GM23338 (cell line): ENCODE results near the gene RNF212B. TPM values are rescaled to one million over a fixed set of nuclear protein-coding genes. Genes with fewer than 3 reads are reported as not detected.

Experiments
- ATAC-seq: fragments of 200-7000 bp; cut with Tn5 transposase; 3 replicates; pipeline ENCODE4 v1.9.1; 2020
- DNase-seq: peaks from one replicate; pipeline ENCODE4 v3.0.0-alpha.2; 2015; ENCODE audit warnings: low spot score
- H2AFZ ChIP-seq: fragments of 200-600 bp; sonication (generic); 2 replicates; pipeline ENCODE4 v1.8.0; 2016; ENCODE audit warnings: antibody characterized with exemption, mild to moderate bottlenecking, moderate library complexity
- H3F3A ChIP-seq: fragments of 200-600 bp; sonication (generic); replicated peaks from 2 replicates; pipeline ENCODE4 v1.8.0; 2017; ENCODE audit warnings: antibody characterized with exemption, mixed run types, low read depth
- H3K27ac ChIP-seq: fragments of 200-600 bp; sonication (generic); 2 replicates; pipeline ENCODE4 v1.6.1; 2016; ENCODE audit warnings: low read depth
- H3K27me3 ChIP-seq: fragments of 200-600 bp; sonication (generic); 2 replicates; pipeline ENCODE4 v1.8.0; 2016; ENCODE audit warnings: mild to moderate bottlenecking, mixed run types, moderate library complexity; ENCODE audit not compliant: insufficient read depth
- H3K36me3 ChIP-seq: fragments of 200-600 bp; sonication (generic); 2 replicates; pipeline ENCODE4 v1.8.0; 2016; ENCODE audit warnings: mild to moderate bottlenecking; ENCODE audit not compliant: insufficient read depth
- H3K4me1 ChIP-seq: fragments of 200-600 bp; sonication (generic); 2 replicates; pipeline ENCODE4 v1.8.0; 2016; ENCODE audit warnings: mild to moderate bottlenecking, moderate library complexity; ENCODE audit not compliant: insufficient read depth
- H3K4me2 ChIP-seq: fragments of 200-600 bp; sonication (generic); 2 replicates; pipeline ENCODE4 v1.7.1; 2017; ENCODE audit warnings: mixed run types
- H3K4me3 ChIP-seq: fragments of 200-600 bp; sonication (generic); 2 replicates; pipeline ENCODE4 v1.6.1; 2016; ENCODE audit warnings: mixed run types
- H3K79me2 ChIP-seq: fragments of 200-600 bp; sonication (generic); replicated peaks from 2 replicates; pipeline ENCODE4 v1.8.0; 2017; ENCODE audit warnings: mild to moderate bottlenecking; ENCODE audit not compliant: insufficient read depth
- H3K9me2 ChIP-seq: fragments of 200-600 bp; sonication (generic); 2 replicates; pipeline ENCODE4 v1.8.0; 2017; ENCODE audit not compliant: insufficient read depth
- H4K20me1 ChIP-seq: fragments of 200-600 bp; sonication (generic); replicated peaks from 2 replicates; pipeline ENCODE4 v1.8.0; 2017; ENCODE audit warnings: mild to moderate bottlenecking; ENCODE audit not compliant: insufficient read depth
- H3K27ac Mint-ChIP-seq: 2 replicates; pipeline ENCODE4 v1.8.0; 2020; ENCODE audit warnings: inconsistent platforms, mild to moderate bottlenecking, moderate library complexity, mixed read lengths
- H3K27me3 Mint-ChIP-seq: 3 replicates; pipeline ENCODE4 v1.8.0; 2022; ENCODE audit warnings: low read depth, mild to moderate bottlenecking, moderate library complexity, mixed read lengths, inconsistent platforms; ENCODE audit not compliant: insufficient read depth, poor library complexity
- H3K36me3 Mint-ChIP-seq: 3 replicates; pipeline ENCODE4 v1.8.0; 2021; ENCODE audit warnings: low read depth, mild to moderate bottlenecking, inconsistent platforms, moderate library complexity, mixed read lengths
- H3K4me1 Mint-ChIP-seq: 3 replicates; pipeline ENCODE4 v1.8.0; 2020; ENCODE audit warnings: mild to moderate bottlenecking, inconsistent platforms, mixed read lengths
- H3K4me3 Mint-ChIP-seq: 3 replicates; pipeline ENCODE4 v1.8.0; 2021; ENCODE audit warnings: moderate library complexity, mild to moderate bottlenecking, inconsistent platforms, mixed read lengths
- H3K9me3 Mint-ChIP-seq: 3 replicates; pipeline ENCODE4 v1.8.0; 2020; ENCODE audit warnings: moderate library complexity, mild to moderate bottlenecking, inconsistent platforms, mixed read lengths
- EZH2 ChIP-seq: fragments of 200-600 bp; sonication (generic); IDR thresholded peaks from one replicate; pipeline ENCODE4 v1.8.0; 2017; ENCODE audit warnings: antibody characterized with exemption, mild to moderate bottlenecking, low read depth; ENCODE audit not compliant: unreplicated experiment
- EZH2phosphoT487 ChIP-seq: fragments of 200-600 bp; sonication (generic); IDR thresholded peaks from one replicate; pipeline ENCODE4 v1.8.1; 2018; ENCODE audit warnings: antibody characterized with exemption; ENCODE audit not compliant: unreplicated experiment
- JUNB ChIP-seq: IDR thresholded peaks from one replicate; pipeline ENCODE4 v1.6.1; 2016; ENCODE audit warnings: antibody characterized with exemption; ENCODE audit not compliant: unreplicated experiment
- POLR2AphosphoS5 ChIP-seq: IDR thresholded peaks from 2 replicates; pipeline ENCODE4 v1.6.1; 2016; ENCODE audit warnings: antibody characterized with exemption, low read depth
- polyA plus RNA-seq: library from polyadenylated mRNA; unstranded; fragments of >200 nt; fragmentation: Nextera tagmentation; extraction: Ambion mirVana; gene quantifications from 2 replicates; pipeline ENCODE4 v1.2.1, GENCODE V29; 2016
- total RNA-seq: library from RNA; depleted of rRNA; stranded (reverse); fragments of >200 nt; shearing (Covaris generic); gene quantifications from 2 replicates; pipeline ENCODE4 v1.2.3, GENCODE V29; 2014
- TF ChIP-seq, protein P1 (sequence below): IDR thresholded peaks from one replicate; pipeline ENCODE4 v1.6.1; 2018; ENCODE audit warnings: antibody characterized with exemption; ENCODE audit not compliant: unreplicated experiment
- TF ChIP-seq, protein P2 (sequence below): IDR thresholded peaks from 2 replicates; pipeline ENCODE4 v1.6.1; 2016; ENCODE audit warnings: antibody characterized with exemption
- TF ChIP-seq, protein P3 (sequence below), 2 experiments: fragments of 200-600 bp in 1 of 2; sonication (generic) in 1 of 2; conservative IDR thresholded peaks; 2 replicates each; pipeline versions ENCODE4 v1.5.1 to v1.6.1; 2016 to 2017; ENCODE audit warnings: antibody characterized with exemption in 2 of 2, low read depth in 2 of 2, mild to moderate bottlenecking in 2 of 2, moderate library complexity in 1 of 2

The RNF212B gene
- total and polyA plus RNA-seq, 2 experiments from 2014 or later: not detected

DNA sequence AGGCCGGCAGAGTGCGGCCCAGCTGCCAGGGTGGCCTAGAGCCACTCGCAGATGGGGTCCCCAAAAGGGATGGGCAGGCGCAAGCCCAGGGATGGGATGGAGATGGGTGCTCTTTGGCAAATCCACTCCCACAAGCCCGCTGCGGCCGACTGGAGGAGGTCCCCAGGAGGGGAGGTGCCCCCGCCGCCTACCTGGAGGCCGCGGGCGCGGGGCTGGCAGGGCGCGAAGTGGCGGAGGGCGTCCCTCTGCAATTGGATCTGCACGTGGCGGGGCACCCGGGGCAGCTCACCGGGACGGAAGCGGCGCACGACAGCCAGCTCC, 64.2 kb downstream of the RNF212B start:
- Histone ChIP-seq H4K20me1 (peaks cover 8% of the 10 kb centered on the region), H3K36me3 (no peaks in the 10 kb centered on the region), H3F3A (peaks cover 9% of the 10 kb centered on the region), H3K9me2 (no peaks in the 10 kb centered on the region), H3K79me2 (no peaks in the 10 kb centered on the region), H2AFZ (peak overlapping the region; percentile 85), H3K4me2 (peak overlapping the region; percentile 97), H3K27me3 (peaks cover 66% of the 10 kb centered on the region), H3K4me1 (peaks cover 19% of the 10 kb centered on the region), H3K4me3 (peak overlapping the region; percentile 90), H3K27ac (peak overlapping the region; percentile 84; the same call in 1 of the 2 replicates)
- H3K4me1 Mint-ChIP-seq: peaks cover 13% of the 10 kb centered on the region
- peak overlapping the region; percentile 88; the same call in 1 of the 2 replicates for H3K27ac Mint-ChIP-seq
- no peaks in the 10 kb centered on the region; the same call in 2 of the 3 replicates for H3K9me3 Mint-ChIP-seq
- ATAC-seq (peak; percentile 12), DNase-seq (no peak)
- H3K36me3 Mint-ChIP-seq: no peaks in the 10 kb centered on the region
- peaks cover 49% of the 10 kb centered on the region for H3K27me3 Mint-ChIP-seq
- H3K4me3 Mint-ChIP-seq: peak overlapping the region; percentile 94
- TF ChIP-seq POLR2AphosphoS5 (peak; percentile 92), JUNB (no peak)
- TF ChIP-seq, protein P1, sequence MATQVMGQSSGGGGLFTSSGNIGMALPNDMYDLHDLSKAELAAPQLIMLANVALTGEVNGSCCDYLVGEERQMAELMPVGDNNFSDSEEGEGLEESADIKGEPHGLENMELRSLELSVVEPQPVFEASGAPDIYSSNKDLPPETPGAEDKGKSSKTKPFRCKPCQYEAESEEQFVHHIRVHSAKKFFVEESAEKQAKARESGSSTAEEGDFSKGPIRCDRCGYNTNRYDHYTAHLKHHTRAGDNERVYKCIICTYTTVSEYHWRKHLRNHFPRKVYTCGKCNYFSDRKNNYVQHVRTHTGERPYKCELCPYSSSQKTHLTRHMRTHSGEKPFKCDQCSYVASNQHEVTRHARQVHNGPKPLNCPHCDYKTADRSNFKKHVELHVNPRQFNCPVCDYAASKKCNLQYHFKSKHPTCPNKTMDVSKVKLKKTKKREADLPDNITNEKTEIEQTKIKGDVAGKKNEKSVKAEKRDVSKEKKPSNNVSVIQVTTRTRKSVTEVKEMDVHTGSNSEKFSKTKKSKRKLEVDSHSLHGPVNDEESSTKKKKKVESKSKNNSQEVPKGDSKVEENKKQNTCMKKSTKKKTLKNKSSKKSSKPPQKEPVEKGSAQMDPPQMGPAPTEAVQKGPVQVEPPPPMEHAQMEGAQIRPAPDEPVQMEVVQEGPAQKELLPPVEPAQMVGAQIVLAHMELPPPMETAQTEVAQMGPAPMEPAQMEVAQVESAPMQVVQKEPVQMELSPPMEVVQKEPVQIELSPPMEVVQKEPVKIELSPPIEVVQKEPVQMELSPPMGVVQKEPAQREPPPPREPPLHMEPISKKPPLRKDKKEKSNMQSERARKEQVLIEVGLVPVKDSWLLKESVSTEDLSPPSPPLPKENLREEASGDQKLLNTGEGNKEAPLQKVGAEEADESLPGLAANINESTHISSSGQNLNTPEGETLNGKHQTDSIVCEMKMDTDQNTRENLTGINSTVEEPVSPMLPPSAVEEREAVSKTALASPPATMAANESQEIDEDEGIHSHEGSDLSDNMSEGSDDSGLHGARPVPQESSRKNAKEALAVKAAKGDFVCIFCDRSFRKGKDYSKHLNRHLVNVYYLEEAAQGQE: no peak
- TF ChIP-seq, protein P2, sequence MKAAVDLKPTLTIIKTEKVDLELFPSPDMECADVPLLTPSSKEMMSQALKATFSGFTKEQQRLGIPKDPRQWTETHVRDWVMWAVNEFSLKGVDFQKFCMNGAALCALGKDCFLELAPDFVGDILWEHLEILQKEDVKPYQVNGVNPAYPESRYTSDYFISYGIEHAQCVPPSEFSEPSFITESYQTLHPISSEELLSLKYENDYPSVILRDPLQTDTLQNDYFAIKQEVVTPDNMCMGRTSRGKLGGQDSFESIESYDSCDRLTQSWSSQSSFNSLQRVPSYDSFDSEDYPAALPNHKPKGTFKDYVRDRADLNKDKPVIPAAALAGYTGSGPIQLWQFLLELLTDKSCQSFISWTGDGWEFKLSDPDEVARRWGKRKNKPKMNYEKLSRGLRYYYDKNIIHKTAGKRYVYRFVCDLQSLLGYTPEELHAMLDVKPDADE: no peak

DNA sequence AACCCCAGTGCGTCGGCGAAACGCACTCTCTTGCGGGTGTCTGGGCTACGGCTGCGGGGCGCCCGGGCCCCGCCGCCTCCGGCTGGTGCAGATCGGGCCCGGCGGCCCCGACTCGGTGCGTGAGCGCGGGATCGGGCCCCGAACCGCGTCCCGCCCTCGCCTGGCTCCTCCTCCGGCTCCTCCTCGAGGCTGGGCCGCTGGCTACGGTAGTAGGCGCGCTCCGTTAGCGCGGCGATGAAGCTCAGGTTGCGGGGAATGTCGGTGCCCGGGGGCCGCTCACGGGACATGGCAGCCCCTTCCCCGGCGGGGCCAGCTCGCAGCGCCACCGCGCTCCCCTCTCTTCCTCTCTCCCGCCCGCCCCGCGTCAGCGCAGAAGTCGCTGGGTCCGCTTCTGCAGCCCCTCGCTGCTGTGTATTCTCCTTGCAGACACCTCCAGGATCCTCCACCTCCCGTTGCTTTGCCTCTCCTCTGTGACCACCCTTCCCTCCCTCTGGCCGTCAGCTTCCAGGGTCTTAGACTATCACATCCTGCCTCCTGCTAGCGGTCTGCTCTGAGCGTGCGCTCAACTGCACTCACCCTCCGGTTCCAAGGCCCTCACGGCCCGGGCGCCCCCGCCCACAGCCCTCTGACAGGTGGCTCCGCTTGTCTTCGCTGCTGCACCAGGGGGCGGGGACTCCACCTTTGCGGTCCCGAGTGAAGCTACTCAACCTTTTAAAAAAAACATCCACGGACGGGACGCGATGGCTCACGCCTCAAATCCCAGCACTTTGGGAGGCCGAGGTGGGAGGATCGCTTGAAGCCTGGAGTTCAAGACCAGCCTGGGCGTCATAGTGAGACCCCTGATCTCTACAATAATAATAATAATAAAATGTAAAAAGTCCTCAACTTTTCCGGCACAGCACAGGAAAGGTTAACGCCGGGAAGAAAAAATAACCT, 64.8 kb downstream of the RNF212B start, which contains the start of gene PPP1R3E:
TSS of gene PPP1R3E (minus strand) at position 570 of the 936 bp plus-strand sequence. CDS start at position 287, 283 bp downstream.
- Histone ChIP-seq H3K4me3 (peak within 1 kb of the TSS; percentile 90), H3F3A (peaks cover 15% of the 10 kb centered on the region), H4K20me1 (peaks cover 8% of the 10 kb centered on the region), H3K27me3 (peaks cover 60% of the 10 kb centered on the region), H2AFZ (peak within 1 kb of the TSS; percentile 85), H3K4me2 (peak within 1 kb of the TSS; percentile 97), H3K79me2 (peaks cover 5% of the 10 kb centered on the region; the same call in 1 of the 2 replicates), H3K36me3 (no peaks in the 10 kb centered on the region), H3K4me1 (peaks cover 24% of the 10 kb centered on the region), H3K9me2 (no peaks in the 10 kb centered on the region), H3K27ac (peak within 1 kb of the TSS; percentile 84; the same call in 1 of the 2 replicates)
- TF ChIP-seq, protein P3, sequence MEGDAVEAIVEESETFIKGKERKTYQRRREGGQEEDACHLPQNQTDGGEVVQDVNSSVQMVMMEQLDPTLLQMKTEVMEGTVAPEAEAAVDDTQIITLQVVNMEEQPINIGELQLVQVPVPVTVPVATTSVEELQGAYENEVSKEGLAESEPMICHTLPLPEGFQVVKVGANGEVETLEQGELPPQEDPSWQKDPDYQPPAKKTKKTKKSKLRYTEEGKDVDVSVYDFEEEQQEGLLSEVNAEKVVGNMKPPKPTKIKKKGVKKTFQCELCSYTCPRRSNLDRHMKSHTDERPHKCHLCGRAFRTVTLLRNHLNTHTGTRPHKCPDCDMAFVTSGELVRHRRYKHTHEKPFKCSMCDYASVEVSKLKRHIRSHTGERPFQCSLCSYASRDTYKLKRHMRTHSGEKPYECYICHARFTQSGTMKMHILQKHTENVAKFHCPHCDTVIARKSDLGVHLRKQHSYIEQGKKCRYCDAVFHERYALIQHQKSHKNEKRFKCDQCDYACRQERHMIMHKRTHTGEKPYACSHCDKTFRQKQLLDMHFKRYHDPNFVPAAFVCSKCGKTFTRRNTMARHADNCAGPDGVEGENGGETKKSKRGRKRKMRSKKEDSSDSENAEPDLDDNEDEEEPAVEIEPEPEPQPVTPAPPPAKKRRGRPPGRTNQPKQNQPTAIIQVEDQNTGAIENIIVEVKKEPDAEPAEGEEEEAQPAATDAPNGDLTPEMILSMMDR (conservative IDR thresholded peaks at IDR 0.05; ENCODE audit: low read depth in 2 of 2): no peak
- no peak for TF ChIP-seq POLR2AphosphoS5
- no peak for TF ChIP-seq EZH2phosphoT487
- TF ChIP-seq, protein P2: no peak
- TF ChIP-seq EZH2: no peak
- ATAC-seq (peak; percentile 35), DNase-seq (peak; percentile 76)
- H3K9me3 Mint-ChIP-seq: no peaks in the 10 kb centered on the region; the same call in 2 of the 3 replicates
- H3K36me3 Mint-ChIP-seq: peaks cover 4% of the 10 kb centered on the region; the same call in 1 of the 3 replicates
- H3K4me3 Mint-ChIP-seq: peak within 1 kb of the TSS; percentile 94
- peaks cover 18% of the 10 kb centered on the region for H3K4me1 Mint-ChIP-seq
- peak within 1 kb of the TSS; percentile 88 for H3K27ac Mint-ChIP-seq
- H3K27me3 Mint-ChIP-seq: peaks cover 45% of the 10 kb centered on the region
